Stomach (tissue), 9 donors: ENCODE measurements around the gene TRH. TPM values are rescaled to one million over a fixed set of nuclear protein-coding genes. Genes with fewer than 3 reads are reported as not detected.

Source experiments
- DNase-seq, 2 donors: peaks; one replicate each; pipeline versions ENCODE4 v3.0.0 to v3.0.0-alpha.2; 2013 to 2019
- H3K27ac ChIP-seq, 5 donors: fragments of 200-600 bp in 4 of 5; sonication (generic) in 4 of 5; one replicate each; pipeline ENCODE4 v1.5.1; 2013 to 2019; ENCODE audit warnings: mild to moderate bottlenecking in 1 of 5, moderate library complexity in 1 of 5
- H3K27me3 ChIP-seq, 3 donors: fragments of 200-600 bp; sonication (generic); one replicate each; pipeline ENCODE4 v1.5.1; 2017 to 2019; ENCODE audit warnings: mixed run types in 1 of 3
- H3K36me3 ChIP-seq, 4 donors: fragments of 200-600 bp; sonication (generic); 1 replicate in 3 of 4; 2 replicates in 1 of 4; pipeline ENCODE4 v1.5.1; 2016 to 2019
- H3K4me1 ChIP-seq, 4 donors: fragments of 200-600 bp; sonication (generic); one replicate each; pipeline ENCODE4 v1.5.1; 2016 to 2019
- H3K4me3 ChIP-seq, 4 donors: fragments of 200-600 bp; sonication (generic) in 3 of 4; one replicate each; pipeline ENCODE4 v1.5.1; 2016 to 2019; ENCODE audit warnings: mild to moderate bottlenecking in 1 of 4
- H3K9me3 ChIP-seq, 4 donors: fragments of 200-600 bp; sonication (generic); one replicate each; pipeline ENCODE4 v1.5.1; 2016 to 2019
- EP300 ChIP-seq: sonication (generic); formaldehyde crosslinking; IDR thresholded peaks from one replicate; pipeline ENCODE4 v1.6.1; 2017; ENCODE audit warnings: antibody characterized with exemption
- POLR2A ChIP-seq, 4 donors: fragments of 450-650 bp; IDR thresholded peaks; one replicate each; pipeline ENCODE4 v1.6.1; 2016; ENCODE audit warnings: antibody characterized with exemption in 4 of 4, control low read depth in 2 of 4, mild to moderate bottlenecking in 1 of 4, moderate library complexity in 1 of 4
- POLR2AphosphoS5 ChIP-seq, 3 donors: sonication (generic); formaldehyde crosslinking; IDR thresholded peaks; one replicate each; pipeline ENCODE4 v1.6.1; 2016; ENCODE audit warnings: antibody characterized with exemption in 3 of 3
- WGBS, 5 donors: extraction: QIAGEN DNeasy Blood & Tissue Kit in 3 of 5; methylation state at CpG; one replicate each; pipeline versions ENCODE4 v1.1.5 to v1.1.7; 2013 to 2018; 5-methylcytosine and 5-hydroxymethylcytosine counted together
- intact Hi-C: fragments of 100-400 bp; cut with DNase I; formaldehyde crosslinking; loops from one replicate; pipeline ENCODE4 v1.15.1; 2023; ENCODE audit warnings: low total_unique reads
- polyA plus RNA-seq, 3 donors: library from polyadenylated mRNA; stranded (reverse); fragments of 200-250 nt; gene quantifications; one replicate each; pipeline ENCODE4 v1.2.3, GENCODE V29; 2013
- total RNA-seq, 5 donors: library from RNA; depleted of rRNA; stranded (reverse); fragments of >200 nt; gene quantifications; one replicate each; pipeline versions ENCODE4 v1.1.0 to v1.2.3, GENCODE V29; 2014 to 2016
- TF ChIP-seq, protein P1 (sequence below), 7 experiments: fragments of 450-650 bp in 4 of 7; fragments of 200-600 bp in 3 of 7; sonication (generic) in 3 of 7; IDR thresholded peaks; one replicate each; pipeline ENCODE4 v1.5.1; 2016 to 2019; ENCODE audit warnings: antibody characterized with exemption in 7 of 7, control low read depth in 2 of 7, mild to moderate bottlenecking in 1 of 7
- donor health status: healthy with polysubstance abuse.
- donor health status: Bipolar disorder and iron deficiency.
- donor health status: healthy.

TRH gene
- total and polyA plus RNA-seq, 8 donors = 0.37 TPM; not detected in 7

DNA sequence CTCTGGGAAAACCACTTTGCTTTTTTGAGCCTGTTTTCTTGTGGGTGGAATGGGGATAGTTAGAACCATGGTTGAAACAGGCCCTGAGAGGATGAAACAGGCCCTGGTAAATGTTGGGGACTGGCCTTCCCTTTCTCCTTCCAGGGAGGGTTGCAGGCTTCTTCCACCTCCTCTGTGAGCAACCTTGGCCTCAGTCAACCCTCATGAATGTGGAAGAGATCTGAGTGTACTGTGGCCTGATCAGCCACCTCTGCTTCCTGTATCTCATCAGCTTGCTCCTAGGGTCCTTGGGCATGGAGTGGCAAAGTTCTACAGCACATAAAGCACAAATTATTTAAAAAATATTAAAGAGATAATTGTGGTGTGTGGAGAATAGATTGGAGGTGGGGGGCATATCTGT lies 17.6 kb upstream of the TRH start:
- intact Hi-C loops = no loop called here
- Histone ChIP-seq H3K27me3 (peaks cover 0 to 12% (median 0%) of the 10 kb centered on the region in 3 donors), H3K9me3 (no peaks in the 10 kb centered on the region), H3K27ac (no peak overlapping the region), H3K4me1 (no peaks in the 10 kb centered on the region), H3K4me3 (no peak overlapping the region), H3K36me3 (no peaks in the 10 kb centered on the region)
- no peak for DNase-seq
- TF ChIP-seq EP300 (no peak), POLR2AphosphoS5 (IDR thresholded peaks at IDR 0.05) (no peak), POLR2A (IDR thresholded peaks at IDR 0.05) (no peak)
- TF ChIP-seq, protein P1, sequence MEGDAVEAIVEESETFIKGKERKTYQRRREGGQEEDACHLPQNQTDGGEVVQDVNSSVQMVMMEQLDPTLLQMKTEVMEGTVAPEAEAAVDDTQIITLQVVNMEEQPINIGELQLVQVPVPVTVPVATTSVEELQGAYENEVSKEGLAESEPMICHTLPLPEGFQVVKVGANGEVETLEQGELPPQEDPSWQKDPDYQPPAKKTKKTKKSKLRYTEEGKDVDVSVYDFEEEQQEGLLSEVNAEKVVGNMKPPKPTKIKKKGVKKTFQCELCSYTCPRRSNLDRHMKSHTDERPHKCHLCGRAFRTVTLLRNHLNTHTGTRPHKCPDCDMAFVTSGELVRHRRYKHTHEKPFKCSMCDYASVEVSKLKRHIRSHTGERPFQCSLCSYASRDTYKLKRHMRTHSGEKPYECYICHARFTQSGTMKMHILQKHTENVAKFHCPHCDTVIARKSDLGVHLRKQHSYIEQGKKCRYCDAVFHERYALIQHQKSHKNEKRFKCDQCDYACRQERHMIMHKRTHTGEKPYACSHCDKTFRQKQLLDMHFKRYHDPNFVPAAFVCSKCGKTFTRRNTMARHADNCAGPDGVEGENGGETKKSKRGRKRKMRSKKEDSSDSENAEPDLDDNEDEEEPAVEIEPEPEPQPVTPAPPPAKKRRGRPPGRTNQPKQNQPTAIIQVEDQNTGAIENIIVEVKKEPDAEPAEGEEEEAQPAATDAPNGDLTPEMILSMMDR (IDR thresholded peaks at IDR 0.05) = no peak

GRCh38 chr3:129958755-129959154 lies 15.8 kb upstream of the TRH start:
- WGBS, 5 donors = 59 to 77% (median 68%) methylated on average over 6 of the region's 6 CpGs
- DNase-seq = no peak
- peaks cover 0 to 11% (median 0%) of the 10 kb centered on the region in 3 donors for H3K27me3 ChIP-seq
- no peaks in the 10 kb centered on the region for H3K4me1 ChIP-seq
- H3K36me3 ChIP-seq = no peaks in the 10 kb centered on the region
- H3K4me3 ChIP-seq = no peak overlapping the region
- TF ChIP-seq POLR2A (IDR thresholded peaks at IDR 0.05) (no peak), POLR2AphosphoS5 (IDR thresholded peaks at IDR 0.05) (no peak), EP300 (no peak)
- TF ChIP-seq, protein P1 (IDR thresholded peaks at IDR 0.05) = no peak
- intact Hi-C loops = no loop called here
- no peak overlapping the region for H3K27ac ChIP-seq
- H3K9me3 ChIP-seq = no peaks in the 10 kb centered on the region

DNA sequence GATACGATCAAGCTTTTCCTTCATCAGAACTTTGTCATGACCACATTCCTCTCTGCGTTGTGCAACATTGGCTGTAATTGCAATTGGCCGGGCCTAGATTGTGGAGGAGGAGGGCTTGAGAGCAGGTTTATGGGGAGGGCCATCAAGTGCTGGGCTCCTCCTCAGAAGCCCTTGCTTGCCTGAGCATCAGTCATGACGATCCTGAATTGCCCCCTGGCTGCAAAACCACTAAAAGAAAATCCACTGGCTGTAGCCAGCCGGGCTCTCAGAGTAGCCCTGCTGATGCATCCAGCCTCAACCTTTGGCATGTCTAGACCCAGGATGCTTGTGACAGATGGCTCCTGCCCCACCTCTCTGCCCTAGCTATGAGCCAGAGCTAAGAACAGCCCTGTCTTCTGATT lies 13.4 kb upstream of the TRH start:
- intact Hi-C loops = no loop called here
- no peaks in the 10 kb centered on the region for H3K4me1 ChIP-seq
- TF ChIP-seq EP300 (no peak), POLR2AphosphoS5 (IDR thresholded peaks at IDR 0.05) (no peak), POLR2A (IDR thresholded peaks at IDR 0.05) (no peak)
- TF ChIP-seq, protein P1 (IDR thresholded peaks at IDR 0.05) = no peak
- no peak overlapping the region for H3K27ac ChIP-seq
- no peak overlapping the region for H3K4me3 ChIP-seq
- no peak for DNase-seq
- no peaks in the 10 kb centered on the region for H3K36me3 ChIP-seq
- 59 to 89% (median 67%) methylated on average over 4 to 5 of the region's 5 CpGs for WGBS, 5 donors
- no peaks in the 10 kb centered on the region for H3K9me3 ChIP-seq
- H3K27me3 ChIP-seq = peaks cover 0 to 2% (median 0%) of the 10 kb centered on the region in 3 donors

DNA sequence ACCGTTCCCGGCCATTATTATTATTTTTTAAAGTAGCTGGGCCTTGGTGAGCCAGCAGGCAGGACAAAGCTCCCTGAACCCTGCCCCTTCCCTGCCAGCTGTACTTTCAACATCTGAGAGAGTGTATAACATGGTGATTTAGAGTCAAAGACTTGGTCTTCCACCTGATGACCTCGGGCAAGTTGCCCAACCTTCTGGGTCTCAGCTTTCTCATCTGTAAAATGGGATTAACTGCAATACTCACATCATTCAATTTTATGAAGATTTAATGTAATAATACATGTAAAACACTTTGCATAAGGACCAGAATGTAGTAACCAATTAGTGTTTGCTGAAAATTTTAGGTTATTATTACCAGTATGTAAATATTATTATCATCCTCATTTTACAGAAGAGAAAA lies 11.9 kb upstream of the TRH start:
- Histone ChIP-seq H3K36me3 (no peaks in the 10 kb centered on the region), H3K27ac (no peak overlapping the region), H3K27me3 (no peaks in the 10 kb centered on the region), H3K9me3 (no peaks in the 10 kb centered on the region), H3K4me3 (no peak overlapping the region), H3K4me1 (no peaks in the 10 kb centered on the region)
- DNase-seq = no peak
- intact Hi-C loops = no loop called here
- TF ChIP-seq EP300 = no peak
- TF ChIP-seq, protein P1 (IDR thresholded peaks at IDR 0.05) = no peak
- 74 to 90% (median 80%) methylated on average over 3 of the region's 3 CpGs for WGBS, 5 donors
